ENCODE measurements around the gene NMNAT3.

NMNAT3 gene

GRCh38 chr3:139677388-139678155 lies at the start of gene NMNAT3:
Gene NMNAT3, minus strand, starts transcription at chr3:139677972. Its CDS starts 50,248 bp downstream, at chr3:139627724.
- peak; percentile 80 to 84 for DNase-seq (ENCODE audit: low read depth in 2 of 2)

- no peak for DNase-seq (ENCODE audit: low read depth in 2 of 2)
Measured at GRCh38 chr3:139721370-139721769, 43.6 kb upstream of the NMNAT3 start.

- no peak for DNase-seq (ENCODE audit: low read depth in 2 of 2)
Measured at GRCh38 chr3:139718415-139718814, 40.6 kb upstream of the NMNAT3 start.

- no peak for DNase-seq (ENCODE audit: low read depth in 2 of 2)
Measured at GRCh38 chr3:139716908-139717485, 39.2 kb upstream of the NMNAT3 start.

- no peak for DNase-seq (ENCODE audit: low read depth in 2 of 2)
Measured at GRCh38 chr3:139715743-139716360, 38.1 kb upstream of the NMNAT3 start.

GRCh38 chr3:139715166-139715565 lies 37.4 kb upstream of the NMNAT3 start:
- DNase-seq (ENCODE audit: low read depth in 2 of 2) = no peak

- no peak for DNase-seq (ENCODE audit: low read depth in 2 of 2)
Measured at GRCh38 chr3:139710212-139710611, 32.4 kb upstream of the NMNAT3 start.

GRCh38 chr3:139705631-139706030 lies 27.9 kb upstream of the NMNAT3 start:
- DNase-seq (ENCODE audit: low read depth in 2 of 2) = no peak

GRCh38 chr3:139696314-139696604 lies 18.5 kb upstream of the NMNAT3 start:
- no peak for DNase-seq (ENCODE audit: low read depth in 2 of 2)

- DNase-seq (ENCODE audit: low read depth in 2 of 2) = no peak
Measured at GRCh38 chr3:139695426-139696313, 17.9 kb upstream of the NMNAT3 start.

GRCh38 chr3:139695007-139695406 lies 17.2 kb upstream of the NMNAT3 start:
- no peak for DNase-seq (ENCODE audit: low read depth in 2 of 2)

- DNase-seq (ENCODE audit: low read depth in 2 of 2) = no peak
Measured at GRCh38 chr3:139694542-139694941, 16.8 kb upstream of the NMNAT3 start.

GRCh38 chr3:139691619-139692018 lies 13.8 kb upstream of the NMNAT3 start:
- DNase-seq (ENCODE audit: low read depth in 2 of 2) = no peak

- DNase-seq (ENCODE audit: low read depth in 2 of 2) = no peak
Measured at GRCh38 chr3:139689708-139690228, 12.0 kb upstream of the NMNAT3 start.

GRCh38 chr3:139689122-139689521 lies 11.3 kb upstream of the NMNAT3 start:
- no peak for DNase-seq (ENCODE audit: low read depth in 2 of 2)

GRCh38 chr3:139687431-139687830 lies 9.7 kb upstream of the NMNAT3 start:
- no peak for DNase-seq (ENCODE audit: low read depth in 2 of 2)

- DNase-seq (ENCODE audit: low read depth in 2 of 2) = no peak
Measured at GRCh38 chr3:139686624-139687023, 8.9 kb upstream of the NMNAT3 start.

GRCh38 chr3:139686206-139686605 lies 8.4 kb upstream of the NMNAT3 start:
- DNase-seq (ENCODE audit: low read depth in 2 of 2) = no peak

- DNase-seq (ENCODE audit: low read depth in 2 of 2) = no peak
Measured at GRCh38 chr3:139679220-139679775, 1.5 kb upstream of the NMNAT3 start.

GRCh38 chr3:139676632-139677387 lies 962 bp downstream of the NMNAT3 start:
- no peak for DNase-seq (ENCODE audit: low read depth in 2 of 2)

GRCh38 chr3:139676108-139676507 lies 1.7 kb downstream of the NMNAT3 start:
- no peak for DNase-seq (ENCODE audit: low read depth in 2 of 2)

Measured in stimulated activated CD4-positive, alpha-beta T cell treated with anti-CD3 and anti-CD28 coated beads, Interleukin-1b, Interleukin-23, amount 100 ng/mL, for 4 hours (primary cell).